HG02852 (cell line): ENCODE data around the gene CTIF.

ENCODE experiments used
- ATAC-seq: cut with Tn5 transposase; IDR thresholded peaks from one replicate; pipeline ENCODE4 v1.9.1; 2021; ENCODE audit warnings: mild to moderate bottlenecking, moderate library complexity; ENCODE audit not compliant: unreplicated experiment

The CTIF gene

GRCh38 chr18:48889115-48889941 is 350.5 kb downstream of the CTIF start:
- no peak for ATAC-seq

GRCh38 chr18:48889981-48890762 is 351.3 kb downstream of the CTIF start:
- no peak for ATAC-seq

- ATAC-seq, result no peak
Observed at GRCh38 chr18:48891721-48892120, 352.9 kb downstream of the CTIF start.

- ATAC-seq, result no peak
Observed at GRCh38 chr18:48892146-48892855, 353.5 kb downstream of the CTIF start.

- ATAC-seq, result no peak
Observed at GRCh38 chr18:48893061-48893607, 354.3 kb downstream of the CTIF start.

- no peak for ATAC-seq
Observed at GRCh38 chr18:48893608-48894600, 355.1 kb downstream of the CTIF start.

GRCh38 chr18:48894799-48895346 is 356.0 kb downstream of the CTIF start:
- no peak for ATAC-seq

GRCh38 chr18:48896326-48896874 is 357.6 kb downstream of the CTIF start:
- no peak for ATAC-seq

- ATAC-seq, result no peak
Observed at GRCh38 chr18:48896875-48897511, 358.2 kb downstream of the CTIF start.

GRCh38 chr18:48897531-48897930 is 358.7 kb downstream of the CTIF start:
- ATAC-seq, result no peak

- ATAC-seq, result no peak
Observed at GRCh38 chr18:48898521-48898920, 359.7 kb downstream of the CTIF start.

- no peak for ATAC-seq
Observed at GRCh38 chr18:48899558-48900174, 360.8 kb downstream of the CTIF start.

- no peak for ATAC-seq
Observed at GRCh38 chr18:48900469-48900868, 361.6 kb downstream of the CTIF start.

- ATAC-seq, result no peak
Observed at GRCh38 chr18:48901145-48902022, 362.6 kb downstream of the CTIF start.

GRCh38 chr18:48902023-48902855 is 363.4 kb downstream of the CTIF start:
- ATAC-seq, result no peak

GRCh38 chr18:48902856-48903601 is 364.2 kb downstream of the CTIF start:
- ATAC-seq, result no peak
